HG03097 (cell line): Measurements from ENCODE around the gene IGF1R.

ENCODE experiments used
- ATAC-seq: cut with Tn5 transposase; IDR thresholded peaks from one replicate; pipeline ENCODE4 v1.9.1; 2021; ENCODE audit not compliant: unreplicated experiment, low FRiP score

IGF1R gene

GRCh38 chr15:98807262-98807661 lies 158.9 kb downstream of the IGF1R start:
- no peak for ATAC-seq

DNA sequence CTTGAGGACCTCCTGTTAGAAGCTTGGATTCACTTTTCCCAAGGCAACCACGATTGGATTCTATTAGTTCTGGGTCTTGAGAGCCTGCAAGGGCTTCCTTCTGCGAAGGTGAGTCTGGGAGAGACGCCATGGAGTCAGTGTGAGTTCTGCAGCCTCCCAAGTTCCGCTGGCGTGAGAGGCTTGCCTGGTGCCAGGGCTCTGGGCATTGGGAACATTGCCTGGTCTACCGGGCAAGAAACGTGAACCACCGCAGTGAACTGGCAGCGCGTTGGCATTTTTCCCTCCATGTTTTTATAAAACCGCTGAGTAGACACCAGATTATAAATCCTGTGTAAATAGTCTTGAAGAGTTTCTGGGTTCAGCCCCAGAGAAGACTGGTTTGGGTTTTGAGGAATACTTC lies 160.9 kb downstream of the IGF1R start:
- no peak for ATAC-seq

DNA sequence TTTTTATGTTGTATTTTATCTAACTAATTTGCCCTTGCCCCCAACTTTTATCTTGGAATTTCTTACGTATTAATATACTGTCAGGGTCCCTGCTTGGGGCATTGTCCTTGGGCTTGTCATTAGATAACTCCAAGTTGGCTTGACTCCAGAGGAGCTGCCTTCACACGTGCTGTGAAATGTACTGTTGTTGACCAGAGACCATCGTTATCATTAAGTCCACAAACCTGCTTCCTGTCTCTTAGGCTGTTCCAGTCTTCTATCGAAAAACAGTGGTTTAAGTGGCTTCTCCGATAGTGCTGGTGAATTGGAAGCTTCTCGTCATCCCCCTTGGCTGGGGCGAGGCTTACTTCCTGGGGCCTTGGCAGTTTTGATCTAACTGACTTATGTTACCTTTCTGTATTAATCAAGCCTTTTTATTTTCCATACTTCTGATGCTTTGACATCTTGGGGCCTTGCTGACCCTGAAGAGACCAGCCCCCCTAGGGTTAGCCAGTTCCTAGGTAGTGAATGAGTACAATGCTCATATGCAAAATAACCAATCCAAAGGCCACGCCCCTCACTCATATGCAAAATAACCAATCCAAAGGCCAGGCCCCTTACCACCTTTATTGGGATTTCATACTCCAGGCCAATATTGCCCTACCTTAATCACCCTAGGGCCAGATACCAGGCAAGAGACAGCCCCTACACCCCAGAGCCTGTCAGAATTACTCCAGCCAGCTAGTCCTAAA lies 164.5 kb downstream of the IGF1R start:
- no peak for ATAC-seq

DNA sequence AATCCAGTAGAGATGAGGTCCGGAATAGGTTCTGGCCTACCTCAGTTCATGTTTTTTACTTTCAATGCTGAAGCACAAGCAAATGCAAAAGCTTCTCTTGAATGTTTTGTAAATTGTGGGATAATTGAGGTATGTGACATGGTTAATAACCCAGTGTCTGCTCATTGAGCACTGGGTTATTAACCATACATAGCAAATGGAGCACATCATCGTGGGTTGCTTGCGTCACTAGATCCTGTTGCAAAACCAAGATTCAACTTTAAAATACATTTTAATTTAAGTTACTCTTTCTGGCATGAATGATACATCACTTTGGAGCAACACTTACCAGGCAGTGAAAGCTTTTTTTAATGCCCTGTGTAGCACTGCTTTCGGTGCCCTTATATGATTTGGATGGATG lies 165.6 kb downstream of the IGF1R start:
- ATAC-seq, result no peak

GRCh38 chr15:98815207-98815606 lies 166.9 kb downstream of the IGF1R start:
- no peak for ATAC-seq

DNA sequence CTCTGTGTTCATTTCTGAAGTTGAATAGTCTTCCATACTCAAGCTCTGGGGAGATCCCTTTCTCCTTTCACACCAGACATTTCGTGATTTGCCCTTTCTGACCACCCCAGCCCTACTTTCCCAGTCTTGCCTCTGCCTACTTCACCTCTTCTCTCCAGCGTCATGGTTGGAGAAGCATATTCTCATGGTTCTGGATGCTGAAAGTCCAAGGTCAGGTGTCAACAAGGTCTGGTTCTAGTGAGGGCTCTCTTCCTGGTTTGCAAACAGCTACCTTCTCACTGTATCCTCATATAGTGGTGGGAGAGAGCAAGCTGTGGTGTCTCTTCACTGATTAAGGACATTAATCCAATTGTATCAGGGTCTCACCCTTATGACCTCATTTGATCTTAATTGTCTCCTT lies 169.4 kb downstream of the IGF1R start:
- no peak for ATAC-seq

- ATAC-seq, result no peak
These were observed 174.7 kb downstream of the IGF1R start for GRCh38 chr15:98823012-98823458.

DNA sequence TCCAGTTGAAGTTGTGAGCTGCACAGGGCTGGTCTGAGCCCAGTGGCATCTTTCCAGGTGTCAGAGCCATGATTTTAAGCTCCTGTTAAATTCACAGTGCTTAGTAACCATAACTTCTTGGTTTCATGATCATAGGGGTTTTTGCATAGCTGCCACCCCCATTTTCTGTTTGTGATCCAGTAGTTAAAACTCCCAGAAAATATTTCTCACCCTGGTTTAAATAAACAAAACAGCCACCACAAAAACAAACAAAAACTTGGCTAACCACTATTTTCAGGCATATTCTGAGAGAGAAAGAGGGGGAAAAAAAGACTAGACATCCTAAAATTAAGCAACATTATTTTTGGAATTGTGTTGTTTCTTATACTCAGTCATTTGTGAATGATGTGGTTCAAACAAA lies 175.3 kb downstream of the IGF1R start:
- ATAC-seq, result no peak

DNA sequence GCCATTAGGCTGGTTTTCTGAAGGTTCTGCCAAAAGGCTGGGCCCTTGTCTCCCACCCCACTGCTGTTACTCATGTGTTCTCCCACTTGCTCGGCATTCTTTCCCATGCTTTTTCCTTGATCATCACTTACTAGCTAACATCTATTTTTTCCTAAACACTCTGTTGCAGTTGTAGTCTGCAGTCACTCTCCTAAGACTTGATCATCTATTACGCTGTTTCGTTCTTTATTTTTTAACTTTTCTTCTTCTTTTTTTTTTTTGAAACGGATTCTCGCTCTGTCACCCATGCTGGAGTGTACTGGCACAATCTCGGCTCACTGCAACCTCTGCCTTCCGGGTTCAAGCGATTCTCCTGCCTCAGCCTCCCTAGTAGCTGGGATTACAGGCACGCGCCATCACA lies 176.3 kb downstream of the IGF1R start:
- no peak for ATAC-seq

DNA sequence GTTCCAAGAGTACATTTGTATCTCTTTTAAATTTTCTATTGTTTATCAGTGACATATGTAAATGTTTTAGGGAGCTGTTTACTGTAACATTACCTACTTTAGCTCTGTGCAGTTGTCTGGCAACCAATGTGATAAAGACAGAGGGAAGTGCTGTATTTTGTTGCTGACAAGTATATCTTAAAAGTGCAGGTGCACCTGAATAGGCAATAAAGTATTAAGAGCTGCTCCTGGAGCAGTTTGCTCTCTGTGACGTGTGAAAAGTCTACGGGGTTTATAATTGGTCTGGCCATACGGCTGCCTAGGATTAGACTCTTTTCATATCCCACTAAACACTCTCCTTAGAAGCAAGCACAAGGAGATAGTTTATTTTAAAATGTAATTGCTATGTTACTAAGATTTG lies 178.3 kb downstream of the IGF1R start:
- ATAC-seq, result no peak

DNA sequence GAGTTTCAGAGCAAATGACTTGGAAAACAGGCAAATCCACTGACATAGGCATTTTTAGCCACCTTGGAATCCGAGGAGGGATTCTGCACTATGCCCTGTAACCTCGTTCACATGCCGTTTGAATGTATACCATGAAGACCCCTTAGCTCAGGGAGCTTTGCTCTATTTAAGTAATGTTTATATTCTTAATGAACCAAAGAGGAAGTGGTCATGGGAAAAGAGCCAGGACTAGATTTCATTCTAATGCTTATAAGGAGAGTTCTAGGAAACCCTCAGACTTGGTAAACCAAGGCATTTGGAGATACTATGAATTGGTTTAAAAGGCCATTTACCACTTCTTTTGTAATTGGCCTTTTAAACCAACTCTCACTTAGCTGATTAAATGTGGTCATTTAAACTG lies 178.9 kb downstream of the IGF1R start:
- no peak for ATAC-seq

GRCh38 chr15:98830034-98830634 lies 181.8 kb downstream of the IGF1R start:
- ATAC-seq, result no peak

DNA sequence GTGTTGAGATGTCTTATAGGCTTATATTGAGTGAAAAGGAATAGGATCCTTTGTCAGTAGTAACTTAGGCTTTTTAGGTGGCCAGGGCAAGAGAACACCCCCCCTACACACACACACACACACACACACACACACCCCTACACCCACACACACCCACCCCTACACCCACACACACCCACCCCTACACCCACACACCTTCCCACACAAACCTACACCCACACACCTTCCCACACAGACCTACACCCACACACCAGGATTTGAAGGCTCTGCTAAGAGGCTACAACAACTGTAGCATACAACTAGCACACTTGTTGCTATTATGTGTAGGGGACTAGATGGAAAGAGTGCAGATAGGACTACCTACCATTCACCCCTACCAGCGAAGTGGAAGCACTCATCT lies 186.6 kb downstream of the IGF1R start:
- no peak for ATAC-seq

- no peak for ATAC-seq
These were observed 187.5 kb downstream of the IGF1R start for GRCh38 chr15:98835876-98836275.

DNA sequence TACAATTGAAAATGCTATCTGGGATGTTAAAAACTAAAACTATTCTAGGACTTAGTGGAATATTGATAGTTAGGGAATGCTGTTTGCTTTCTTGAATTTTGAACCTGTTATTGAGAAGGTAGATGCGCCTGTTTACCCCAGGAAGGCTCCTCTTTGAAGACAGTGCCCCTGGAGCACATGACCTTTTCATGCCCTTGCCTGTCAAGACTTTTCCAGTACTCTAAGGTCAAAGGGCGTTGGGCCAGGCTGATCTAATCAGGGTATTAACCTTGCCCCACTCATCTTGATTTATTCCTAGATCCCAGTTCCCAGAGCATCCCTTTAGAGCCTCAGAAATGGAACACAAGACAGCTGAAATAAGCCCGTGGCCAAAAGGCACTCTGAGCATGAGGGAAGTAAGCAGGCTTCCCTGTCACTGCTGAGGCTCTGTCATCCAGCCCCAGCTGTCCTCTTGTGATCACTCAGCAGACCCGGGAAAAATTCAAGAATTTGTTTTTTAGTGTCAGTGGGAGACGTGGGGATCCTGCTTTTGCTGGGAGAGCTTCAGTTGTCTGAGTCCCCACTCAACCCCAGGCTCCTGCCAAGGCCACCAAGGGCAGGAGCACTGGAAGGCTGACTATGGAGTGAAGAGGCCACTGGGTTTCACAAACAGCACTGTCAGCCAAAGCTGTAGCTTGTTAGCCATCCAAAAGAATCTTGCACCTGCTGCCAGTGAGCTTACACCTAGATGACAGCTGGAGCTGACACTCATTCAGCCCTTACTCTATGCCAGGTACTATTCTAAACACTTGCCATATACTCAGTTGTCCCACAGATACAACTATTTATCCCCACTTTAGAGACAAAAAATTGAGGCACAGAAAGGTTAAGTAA lies 190.3 kb downstream of the IGF1R start:
- no peak for ATAC-seq

- ATAC-seq, result no peak
These were observed 191.7 kb downstream of the IGF1R start for GRCh38 chr15:98840053-98840452.

DNA sequence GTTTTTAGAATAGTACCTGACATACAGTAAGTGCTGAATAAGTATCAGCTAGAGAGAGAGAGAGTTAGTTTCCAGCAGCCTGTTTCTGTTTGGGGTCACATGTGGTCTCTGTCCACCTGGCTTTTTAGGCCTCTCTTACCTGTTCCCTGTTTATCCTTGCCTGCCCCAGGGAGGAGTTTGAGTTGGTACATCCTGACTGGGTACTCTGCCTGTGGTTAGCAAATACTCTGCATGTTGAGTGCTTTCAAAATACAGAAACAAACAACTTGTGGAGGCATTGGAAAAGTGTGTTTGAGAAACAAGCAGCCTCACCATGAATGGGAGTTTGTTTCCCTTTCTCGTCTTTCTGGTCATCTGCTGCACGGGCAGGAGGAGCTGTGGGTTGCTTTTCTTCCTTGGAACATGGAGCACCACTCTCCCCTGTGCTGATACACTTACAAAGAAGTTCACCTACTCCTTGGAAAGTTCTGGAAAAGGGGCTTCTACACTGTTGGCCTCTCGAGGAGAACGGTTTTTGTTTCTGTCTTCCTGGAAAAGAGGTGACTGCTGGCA lies 193.2 kb downstream of the IGF1R start:
- ATAC-seq, result no peak

GRCh38 chr15:98842192-98842972 lies 194.0 kb downstream of the IGF1R start:
- ATAC-seq, result no peak

DNA sequence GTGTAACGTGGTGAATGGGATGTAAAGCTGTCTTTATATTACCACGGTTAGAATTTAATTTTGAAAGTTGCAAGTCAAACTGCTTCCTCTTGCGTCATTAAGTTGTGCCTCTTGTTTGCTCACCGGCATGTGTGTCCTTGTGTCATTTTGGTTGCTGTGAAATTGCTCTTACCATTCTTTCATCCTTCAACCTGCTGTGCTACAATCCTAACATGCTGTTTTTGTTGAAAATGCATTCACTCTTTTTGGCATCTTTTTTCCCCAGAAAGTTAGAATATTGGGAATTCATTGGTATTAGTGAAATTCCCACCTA lies 194.6 kb downstream of the IGF1R start:
- ATAC-seq, result no peak

- no peak for ATAC-seq
These were observed 195.5 kb downstream of the IGF1R start for GRCh38 chr15:98843844-98844243.

- ATAC-seq, result no peak
These were observed 195.9 kb downstream of the IGF1R start for GRCh38 chr15:98844261-98844660.
